ENCODE data around the gene DOK6.

GRCh38 chr18:69780851-69781250 is 380.2 kb downstream of the DOK6 start:
- TF ChIP-seq POLR2A (IDR thresholded peaks at IDR 0.05) (no peak), CTCF (IDR thresholded peaks at IDR 0.05 in 4 of 5, conservative IDR thresholded peaks at IDR 0.05 in 1 of 5) (no peak)
